Osteocyte (in vitro differentiated cells): Measurements from ENCODE around the gene PDXK. TPM values are rescaled to one million over a fixed set of nuclear protein-coding genes. Genes with fewer than 3 reads are reported as not detected.

Experiments
- DNase-seq: peaks from one replicate; pipeline ENCODE4 v3.0.0; 2021; ENCODE audit warnings: mixed read lengths; ENCODE audit not compliant: unreplicated experiment; ENCODE audit errors: extremely low spot score
- H3K27ac Mint-ChIP-seq: one replicate; pipeline ENCODE4 v1.8.0; 2021; ENCODE audit warnings: mild to moderate bottlenecking, mixed read lengths; ENCODE audit not compliant: unreplicated experiment
- H3K27me3 Mint-ChIP-seq: one replicate; pipeline ENCODE4 v1.8.0; 2021; ENCODE audit warnings: mixed read lengths; ENCODE audit not compliant: unreplicated experiment
- H3K36me3 Mint-ChIP-seq: one replicate; pipeline ENCODE4 v1.8.0; 2021; ENCODE audit warnings: mixed read lengths; ENCODE audit not compliant: unreplicated experiment
- H3K4me1 Mint-ChIP-seq: one replicate; pipeline ENCODE4 v1.8.0; 2021; ENCODE audit warnings: mixed read lengths; ENCODE audit not compliant: unreplicated experiment
- H3K4me3 Mint-ChIP-seq: one replicate; pipeline ENCODE4 v1.8.0; 2021; ENCODE audit warnings: mild to moderate bottlenecking, moderate library complexity, mixed read lengths; ENCODE audit not compliant: unreplicated experiment
- H3K9me3 Mint-ChIP-seq: one replicate; pipeline ENCODE4 v1.8.0; 2021; ENCODE audit warnings: mixed read lengths; ENCODE audit not compliant: unreplicated experiment
- total RNA-seq: library from RNA; stranded (reverse); gene quantifications from 2 replicates; pipeline ENCODE4 v1.2.1, GENCODE V29; 2021
- TF ChIP-seq, protein P1 (sequence below): fragments of 200-600 bp; sonication (generic); IDR thresholded peaks from 2 replicates; pipeline ENCODE4 v1.5.0; 2021; ENCODE audit warnings: antibody characterized with exemption, mild to moderate bottlenecking, moderate library complexity

The PDXK gene
- total RNA-seq, 1 donor from 2014 or later, result 96.7 TPM

DNA sequence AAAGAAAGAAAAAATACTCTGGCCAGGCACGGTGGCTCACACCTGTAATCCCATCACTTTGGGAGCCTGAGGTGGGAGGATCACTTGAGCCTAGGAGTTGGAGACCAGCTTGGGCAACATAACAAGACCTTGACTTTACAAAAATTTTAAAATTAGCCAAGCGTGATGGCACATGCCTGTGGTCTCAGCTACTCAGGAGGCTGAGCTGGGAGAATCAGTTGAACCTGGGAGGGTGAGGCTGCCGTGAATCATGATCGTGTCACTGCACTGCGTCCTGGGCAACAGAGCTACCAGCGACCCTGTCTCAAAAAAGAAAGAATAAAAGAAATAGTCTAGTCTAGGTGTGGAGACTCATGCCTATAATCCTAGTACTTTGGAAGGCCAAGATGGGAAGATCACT is 37.3 kb upstream of the PDXK start:
- no peaks in the 10 kb centered on the region for H3K9me3 Mint-ChIP-seq
- H3K27me3 Mint-ChIP-seq, result no peaks in the 10 kb centered on the region
- H3K36me3 Mint-ChIP-seq, result peaks cover 55% of the 10 kb centered on the region

DNA sequence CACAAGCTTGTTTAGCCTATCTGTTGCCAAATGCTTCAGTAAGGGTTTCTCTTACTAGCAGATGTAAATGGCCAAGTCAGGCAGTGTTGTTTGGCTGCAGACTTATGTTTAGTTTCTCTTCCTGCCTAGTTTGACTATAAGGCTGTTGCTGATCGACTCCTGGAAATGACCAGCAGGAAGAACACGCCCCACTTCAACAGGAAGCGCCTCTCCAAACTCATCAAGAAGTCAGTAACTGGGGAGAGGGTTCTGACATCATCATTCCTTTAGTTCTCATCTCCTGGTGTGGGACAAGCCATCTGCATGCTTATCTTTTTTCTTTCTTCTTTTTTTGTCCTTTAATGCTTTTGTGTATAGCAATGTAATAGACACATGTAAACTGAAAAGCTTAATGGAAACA is 34.5 kb upstream of the PDXK start:
- TF ChIP-seq, protein P1, sequence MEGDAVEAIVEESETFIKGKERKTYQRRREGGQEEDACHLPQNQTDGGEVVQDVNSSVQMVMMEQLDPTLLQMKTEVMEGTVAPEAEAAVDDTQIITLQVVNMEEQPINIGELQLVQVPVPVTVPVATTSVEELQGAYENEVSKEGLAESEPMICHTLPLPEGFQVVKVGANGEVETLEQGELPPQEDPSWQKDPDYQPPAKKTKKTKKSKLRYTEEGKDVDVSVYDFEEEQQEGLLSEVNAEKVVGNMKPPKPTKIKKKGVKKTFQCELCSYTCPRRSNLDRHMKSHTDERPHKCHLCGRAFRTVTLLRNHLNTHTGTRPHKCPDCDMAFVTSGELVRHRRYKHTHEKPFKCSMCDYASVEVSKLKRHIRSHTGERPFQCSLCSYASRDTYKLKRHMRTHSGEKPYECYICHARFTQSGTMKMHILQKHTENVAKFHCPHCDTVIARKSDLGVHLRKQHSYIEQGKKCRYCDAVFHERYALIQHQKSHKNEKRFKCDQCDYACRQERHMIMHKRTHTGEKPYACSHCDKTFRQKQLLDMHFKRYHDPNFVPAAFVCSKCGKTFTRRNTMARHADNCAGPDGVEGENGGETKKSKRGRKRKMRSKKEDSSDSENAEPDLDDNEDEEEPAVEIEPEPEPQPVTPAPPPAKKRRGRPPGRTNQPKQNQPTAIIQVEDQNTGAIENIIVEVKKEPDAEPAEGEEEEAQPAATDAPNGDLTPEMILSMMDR, result no peak
- Mint-ChIP-seq H3K36me3 (peaks cover 48% of the 10 kb centered on the region), H3K27ac (no peak overlapping the region), H3K4me3 (no peak overlapping the region), H3K9me3 (no peaks in the 10 kb centered on the region), H3K4me1 (no peaks in the 10 kb centered on the region), H3K27me3 (no peaks in the 10 kb centered on the region)
- no peak for DNase-seq

More for the DNA sequence above, 37.3 kb upstream of the PDXK start:
- no peak overlapping the region for H3K4me3 Mint-ChIP-seq
- H3K4me1 Mint-ChIP-seq, result no peaks in the 10 kb centered on the region
- H3K27ac Mint-ChIP-seq, result no peak overlapping the region
- TF ChIP-seq, protein P1, result no peak
- DNase-seq, result no peak

DNA sequence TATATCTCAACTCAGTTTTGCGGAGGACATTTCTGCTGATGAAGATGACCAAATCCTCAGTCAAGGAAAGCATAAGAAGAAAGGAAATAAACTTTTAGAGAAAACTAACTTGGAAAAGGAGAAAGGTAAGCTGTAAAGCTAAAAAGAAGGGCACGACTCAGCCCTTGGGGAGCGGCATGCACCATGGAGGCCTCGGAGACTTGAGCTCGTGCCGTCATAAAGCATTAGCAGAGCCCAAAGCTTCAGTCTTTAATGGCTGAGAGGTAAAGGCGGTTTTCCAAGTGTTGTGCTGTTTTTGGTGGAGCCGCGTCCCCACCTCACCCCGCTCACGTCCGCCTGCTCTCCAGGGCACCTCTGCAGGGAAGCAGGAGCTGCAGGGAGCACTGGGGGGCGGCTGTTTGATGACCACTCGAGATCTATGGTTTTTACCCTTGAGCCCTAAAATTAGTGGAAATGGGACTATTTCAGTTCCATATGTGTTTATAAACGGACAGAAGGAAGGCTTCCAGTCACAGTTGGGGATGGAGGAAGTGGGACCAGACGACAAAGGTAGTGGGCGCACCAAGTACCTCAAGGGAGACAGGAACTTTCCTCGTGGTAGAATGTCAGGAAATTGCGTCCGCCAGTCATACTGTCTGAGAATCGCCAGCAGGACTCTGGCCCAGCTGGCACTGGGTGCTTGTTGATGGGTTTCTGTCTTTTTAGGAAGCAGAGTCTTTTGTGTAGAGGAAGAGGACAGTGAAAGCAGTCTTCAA is 31.9 kb upstream of the PDXK start:
- DNase-seq, result no peak
- Mint-ChIP-seq H3K4me3 (no peak overlapping the region), H3K27ac (no peak overlapping the region), H3K27me3 (no peaks in the 10 kb centered on the region), H3K9me3 (no peaks in the 10 kb centered on the region), H3K36me3 (peaks cover 53% of the 10 kb centered on the region), H3K4me1 (no peaks in the 10 kb centered on the region)
- TF ChIP-seq, protein P1, result no peak

DNA sequence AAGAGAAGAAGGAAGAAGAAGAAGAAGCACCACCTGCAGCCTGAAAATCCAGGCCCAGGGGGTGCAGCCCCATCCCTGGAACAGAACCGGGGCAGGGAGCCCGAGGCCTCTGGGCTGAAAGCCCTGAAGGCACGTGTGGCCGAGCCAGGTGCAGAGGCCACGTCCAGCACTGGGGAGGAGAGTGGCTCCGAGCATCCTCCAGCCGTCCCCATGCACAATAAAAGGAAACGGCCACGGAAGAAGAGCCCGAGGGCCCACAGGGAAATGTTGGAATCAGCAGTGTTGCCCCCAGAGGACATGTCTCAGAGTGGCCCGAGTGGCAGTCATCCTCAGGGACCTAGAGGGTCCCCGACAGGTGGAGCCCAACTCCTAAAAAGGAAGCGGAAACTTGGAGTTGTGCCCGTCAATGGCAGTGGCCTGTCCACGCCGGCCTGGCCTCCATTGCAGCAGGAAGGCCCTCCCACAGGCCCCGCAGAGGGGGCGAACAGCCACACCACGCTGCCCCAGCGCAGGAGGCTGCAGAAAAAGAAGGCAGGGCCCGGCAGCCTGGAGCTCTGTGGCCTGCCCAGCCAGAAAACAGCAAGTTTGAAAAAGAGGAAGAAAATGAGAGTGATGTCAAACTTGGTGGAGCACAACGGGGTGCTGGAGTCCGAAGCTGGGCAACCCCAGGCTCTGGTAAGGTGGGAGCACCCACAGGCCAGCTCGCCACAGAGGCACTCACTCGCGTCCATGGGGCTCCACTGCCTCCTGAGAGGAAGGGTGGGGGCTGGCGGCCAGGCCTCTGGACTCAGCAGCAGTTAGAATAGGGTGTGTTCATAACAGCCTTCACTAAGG is 31.1 kb upstream of the PDXK start:
- no peak for DNase-seq
- H3K4me1 Mint-ChIP-seq, result no peaks in the 10 kb centered on the region
- no peak overlapping the region for H3K27ac Mint-ChIP-seq
- TF ChIP-seq, protein P1, result no peak
- no peaks in the 10 kb centered on the region for H3K9me3 Mint-ChIP-seq
- H3K4me3 Mint-ChIP-seq, result no peak overlapping the region
- H3K27me3 Mint-ChIP-seq, result no peaks in the 10 kb centered on the region
- H3K36me3 Mint-ChIP-seq, result peaks cover 49% of the 10 kb centered on the region

DNA sequence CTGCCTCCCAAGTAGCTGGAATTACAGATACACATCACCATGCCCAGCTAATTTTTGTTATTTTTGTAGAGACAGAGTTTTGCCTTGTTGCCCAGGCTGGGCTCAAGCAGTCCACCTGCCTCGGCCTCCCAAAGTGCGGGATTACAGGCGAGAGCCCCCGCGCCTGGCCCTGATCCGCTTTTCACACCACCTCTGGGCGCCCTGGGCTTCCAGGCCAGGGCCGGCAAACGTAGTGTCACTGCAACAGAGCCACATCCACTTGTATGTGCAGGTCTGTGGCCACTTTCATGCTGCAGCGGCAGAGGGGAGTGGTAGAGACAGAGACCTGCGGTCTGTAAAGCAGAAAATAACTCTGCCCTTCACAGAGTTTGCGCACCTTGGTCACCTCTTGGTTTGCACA is 30.0 kb upstream of the PDXK start:
- Mint-ChIP-seq H3K36me3 (peaks cover 46% of the 10 kb centered on the region), H3K4me3 (no peak overlapping the region), H3K27ac (no peak overlapping the region), H3K9me3 (no peaks in the 10 kb centered on the region), H3K4me1 (no peaks in the 10 kb centered on the region), H3K27me3 (no peaks in the 10 kb centered on the region)
- TF ChIP-seq, protein P1, result no peak
- DNase-seq, result no peak
